Measurements from ENCODE around the gene ITPR1. TPM values are rescaled to one million over a fixed set of nuclear protein-coding genes. Genes with fewer than 3 reads are reported as not detected.

Gene ITPR1
- total and polyA plus RNA-seq, 2 experiments from 2014 or later, result 6.8 to 21.0 TPM

- TF ChIP-seq CTCF (conservative IDR thresholded peaks at IDR 0.05; ENCODE audit: low read depth in 2 of 2) (no peak), NANOG (IDR thresholded peaks at IDR 0.05; ENCODE audit: borderline replicate concordance) (no peak)
These were observed 288.9 kb downstream of the ITPR1 start (continued) for GRCh38 chr3:4782095-4782494.

GRCh38 chr3:4785551-4785950, 292.4 kb downstream of the ITPR1 start:
- ATAC-seq (no peak), DNase-seq (ENCODE audit: low spot score) (no peak)
- Histone ChIP-seq H4K20me1 (replicated peaks; ENCODE audit: insufficient read depth) (no peaks in the 10 kb centered on the region), H3K4me1 (ENCODE audit: insufficient read depth) (no peaks in the 10 kb centered on the region), H3K36me3 (ENCODE audit: insufficient read depth) (no peaks in the 10 kb centered on the region), H3K4me2 (no peak overlapping the region), H3F3A (replicated peaks; ENCODE audit: low read depth) (no peaks in the 10 kb centered on the region), H3K27ac (ENCODE audit: low read depth) (no peak overlapping the region), H3K9me2 (ENCODE audit: insufficient read depth) (0 out of 2 replicates have a peak, but pooled peaks cover 6% of the 10 kb centered on the region), H3K79me2 (replicated peaks; ENCODE audit: insufficient read depth) (no peaks in the 10 kb centered on the region), H3K27me3 (ENCODE audit: insufficient read depth) (no peaks in the 10 kb centered on the region), H2AFZ (no peak overlapping the region), H3K4me3 (no peak overlapping the region)
- H3K27ac Mint-ChIP-seq, result no peak overlapping the region
- TF ChIP-seq ETS1 (IDR thresholded peaks at IDR 0.05) (no peak), EZH2 (IDR thresholded peaks at IDR 0.05; ENCODE audit: low read depth, unreplicated experiment) (no peak), NANOG (IDR thresholded peaks at IDR 0.05; ENCODE audit: borderline replicate concordance) (no peak), CREB1 (CRISPR knock-in tag; IDR thresholded peaks at IDR 0.05; ENCODE audit: low read depth) (no peak)
- no peaks in the 10 kb centered on the region for H3K27me3 Mint-ChIP-seq (ENCODE audit: insufficient read depth, low read depth, poor library complexity)
- H3K4me3 Mint-ChIP-seq, result no peak overlapping the region
- peaks cover 21% of the 10 kb centered on the region for H3K36me3 Mint-ChIP-seq (ENCODE audit: low read depth)
- no peaks in the 10 kb centered on the region; the same call in 1 of the 3 replicates for H3K9me3 Mint-ChIP-seq
- H3K4me1 Mint-ChIP-seq, result peaks cover 5% of the 10 kb centered on the region; the same call in 2 of the 3 replicates

GRCh38 chr3:4786431-4786830, 293.3 kb downstream of the ITPR1 start:
- DNase-seq (ENCODE audit: low spot score), result no peak
- Histone ChIP-seq H3K4me1 (ENCODE audit: insufficient read depth) (no peaks in the 10 kb centered on the region), H4K20me1 (replicated peaks; ENCODE audit: insufficient read depth) (no peaks in the 10 kb centered on the region), H3K36me3 (ENCODE audit: insufficient read depth) (no peaks in the 10 kb centered on the region), H3K27me3 (ENCODE audit: insufficient read depth) (no peaks in the 10 kb centered on the region), H3F3A (replicated peaks; ENCODE audit: low read depth) (no peaks in the 10 kb centered on the region), H3K4me3 (no peak overlapping the region), H2AFZ (no peak overlapping the region), H3K4me2 (no peak overlapping the region), H3K79me2 (replicated peaks; ENCODE audit: insufficient read depth) (no peaks in the 10 kb centered on the region), H3K9me2 (ENCODE audit: insufficient read depth) (0 out of 2 replicates have a peak, but pooled peaks cover 6% of the 10 kb centered on the region), H3K27ac (ENCODE audit: low read depth) (no peak overlapping the region)
- Mint-ChIP-seq H3K36me3 (ENCODE audit: low read depth) (peaks cover 30% of the 10 kb centered on the region), H3K4me1 (no peaks in the 10 kb centered on the region), H3K27me3 (ENCODE audit: insufficient read depth, low read depth, poor library complexity) (no peaks in the 10 kb centered on the region), H3K9me3 (peaks cover 8% of the 10 kb centered on the region), H3K27ac (no peak overlapping the region), H3K4me3 (no peak overlapping the region)
- no peak for ATAC-seq
- no peak for TF ChIP-seq CTCF (conservative IDR thresholded peaks at IDR 0.05; ENCODE audit: low read depth in 2 of 2)
- TF ChIP-seq STAT1 (IDR thresholded peaks at IDR 0.05; ENCODE audit: unreplicated experiment), result no peak
- TF ChIP-seq ZNF462 (CRISPR knock-in tag; IDR thresholded peaks at IDR 0.05), result no peak
- no peak for TF ChIP-seq POLR2AphosphoS5 (IDR thresholded peaks at IDR 0.05; ENCODE audit: low read depth)

All from GM23338 (cell line).